Parathyroid adenoma (tissue), 2 donors: ENCODE data around the gene DOCK4.

Experiments used
- H2AFZ ChIP-seq: fragments of 300-600 bp; sonication (generic); one replicate; pipeline ENCODE4 v1.7.0; 2017; ENCODE audit warnings: antibody characterized with exemption, mild to moderate bottlenecking
- H3K27ac ChIP-seq: fragments of 300-600 bp; sonication (generic); one replicate; pipeline ENCODE4 v1.7.0; 2017
- H3K27me3 ChIP-seq: fragments of 300-600 bp; sonication (generic); one replicate; pipeline ENCODE4 v1.7.0; 2017; ENCODE audit warnings: low read length; ENCODE audit not compliant: control insufficient read depth, insufficient read depth
- H3K36me3 ChIP-seq: fragments of 300-600 bp; sonication (generic); one replicate; pipeline ENCODE4 v1.7.0; 2017; ENCODE audit warnings: low read length; ENCODE audit not compliant: control insufficient read depth, insufficient read depth
- H3K4me1 ChIP-seq: fragments of 300-600 bp; sonication (generic); one replicate; pipeline ENCODE4 v1.7.0; 2017; ENCODE audit warnings: control low read depth
- H3K4me2 ChIP-seq: fragments of 300-600 bp; sonication (generic); one replicate; pipeline ENCODE4 v1.7.0; 2017; ENCODE audit warnings: low read length
- H3K4me3 ChIP-seq: fragments of 300-600 bp; sonication (generic); one replicate; pipeline ENCODE4 v1.7.0; 2017; ENCODE audit warnings: low read depth, low read length
- H3K79me2 ChIP-seq: fragments of 300-600 bp; sonication (generic); one replicate; pipeline ENCODE4 v1.7.0; 2017; ENCODE audit warnings: control low read depth
- H3K9ac ChIP-seq: fragments of 300-600 bp; sonication (generic); one replicate; pipeline ENCODE4 v1.7.0; 2017; ENCODE audit warnings: mild to moderate bottlenecking
- H3K9me3 ChIP-seq: fragments of 300-600 bp; sonication (generic); one replicate; pipeline ENCODE4 v1.7.0; 2017; ENCODE audit warnings: low read length; ENCODE audit not compliant: control insufficient read depth
- TF ChIP-seq, protein P1 (sequence below): fragments of 300-600 bp; sonication (generic); IDR thresholded peaks from one replicate; pipeline ENCODE4 v1.7.0; 2017; ENCODE audit warnings: antibody characterized with exemption, mild to moderate bottlenecking
- donor health status: primary hyperparathyroidism.

Gene DOCK4

DNA sequence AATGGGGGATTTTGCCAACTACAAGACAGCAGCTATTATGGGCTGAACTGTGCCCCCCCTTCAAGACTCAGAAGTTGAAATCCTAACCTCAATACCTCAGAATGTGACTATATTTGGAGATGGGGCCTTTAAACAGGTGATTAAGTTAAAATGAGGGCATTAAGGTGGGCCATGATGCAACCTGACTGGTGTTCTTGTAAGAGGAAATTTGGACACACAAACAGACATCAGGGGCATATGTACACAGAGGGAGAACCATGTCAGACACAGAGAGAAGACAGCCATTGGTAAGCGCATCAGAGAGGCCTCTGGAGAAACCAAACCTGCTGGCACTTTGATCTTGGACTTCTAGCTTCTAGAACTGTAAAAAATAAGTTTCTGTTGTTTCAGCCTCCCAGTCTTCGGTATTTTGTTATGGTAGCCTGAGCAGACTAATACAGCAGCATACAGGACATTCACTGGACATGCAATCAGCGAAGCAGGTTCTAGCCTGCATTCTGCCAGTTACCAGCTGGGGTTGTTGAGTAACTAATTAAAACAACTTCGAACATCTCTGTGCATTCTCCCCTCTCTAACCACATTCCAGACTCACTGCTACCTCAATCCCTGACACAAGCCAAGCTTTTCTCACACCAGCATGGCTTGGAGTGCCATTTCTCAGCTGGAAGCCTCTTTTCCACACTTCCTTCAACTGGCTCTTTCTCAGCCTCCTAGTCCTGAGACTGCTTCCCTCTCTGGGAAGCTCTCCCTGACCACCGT is 141.4 kb downstream of the DOCK4 start:
- Histone ChIP-seq H3K79me2 (no peaks in the 10 kb centered on the region), H3K9me3 (no peaks in the 10 kb centered on the region), H3K9ac (no peak overlapping the region), H3K4me3 (no peak overlapping the region), H3K27me3 (no peaks in the 10 kb centered on the region), H3K27ac (no peak overlapping the region), H3K36me3 (no peaks in the 10 kb centered on the region), H3K4me1 (no peaks in the 10 kb centered on the region), H3K4me2 (no peak overlapping the region), H2AFZ (no peak overlapping the region)
- TF ChIP-seq, protein P1, sequence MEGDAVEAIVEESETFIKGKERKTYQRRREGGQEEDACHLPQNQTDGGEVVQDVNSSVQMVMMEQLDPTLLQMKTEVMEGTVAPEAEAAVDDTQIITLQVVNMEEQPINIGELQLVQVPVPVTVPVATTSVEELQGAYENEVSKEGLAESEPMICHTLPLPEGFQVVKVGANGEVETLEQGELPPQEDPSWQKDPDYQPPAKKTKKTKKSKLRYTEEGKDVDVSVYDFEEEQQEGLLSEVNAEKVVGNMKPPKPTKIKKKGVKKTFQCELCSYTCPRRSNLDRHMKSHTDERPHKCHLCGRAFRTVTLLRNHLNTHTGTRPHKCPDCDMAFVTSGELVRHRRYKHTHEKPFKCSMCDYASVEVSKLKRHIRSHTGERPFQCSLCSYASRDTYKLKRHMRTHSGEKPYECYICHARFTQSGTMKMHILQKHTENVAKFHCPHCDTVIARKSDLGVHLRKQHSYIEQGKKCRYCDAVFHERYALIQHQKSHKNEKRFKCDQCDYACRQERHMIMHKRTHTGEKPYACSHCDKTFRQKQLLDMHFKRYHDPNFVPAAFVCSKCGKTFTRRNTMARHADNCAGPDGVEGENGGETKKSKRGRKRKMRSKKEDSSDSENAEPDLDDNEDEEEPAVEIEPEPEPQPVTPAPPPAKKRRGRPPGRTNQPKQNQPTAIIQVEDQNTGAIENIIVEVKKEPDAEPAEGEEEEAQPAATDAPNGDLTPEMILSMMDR = no peak

DNA sequence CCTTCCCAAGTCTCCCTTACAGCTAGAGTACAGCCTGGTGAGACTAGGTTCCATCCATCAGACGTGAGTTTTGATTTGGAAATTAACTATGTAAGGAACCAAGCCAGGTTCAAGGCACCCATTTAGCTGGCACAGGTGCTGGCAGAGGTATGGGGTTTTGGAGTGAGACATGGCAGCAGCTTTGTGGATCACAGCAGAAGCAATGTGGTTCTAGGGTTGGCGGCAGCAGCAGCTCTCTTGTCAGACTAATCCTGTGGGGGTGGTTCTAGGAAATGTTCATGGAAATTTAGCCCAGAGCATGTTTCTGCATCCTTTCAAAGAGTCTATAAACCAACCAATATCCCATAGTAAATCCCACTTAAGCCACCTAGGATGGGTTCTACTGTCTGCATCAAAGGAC is 142.2 kb downstream of the DOCK4 start:
- H3K27ac ChIP-seq = no peak overlapping the region
- H3K9me3 ChIP-seq = no peaks in the 10 kb centered on the region
- H3K4me1 ChIP-seq = no peaks in the 10 kb centered on the region
- H3K36me3 ChIP-seq = no peaks in the 10 kb centered on the region
- TF ChIP-seq, protein P1 = no peak
- H3K4me3 ChIP-seq = no peak overlapping the region
- no peaks in the 10 kb centered on the region for H3K79me2 ChIP-seq
- no peak overlapping the region for H3K4me2 ChIP-seq
- H3K27me3 ChIP-seq = no peaks in the 10 kb centered on the region
- H3K9ac ChIP-seq = no peak overlapping the region
- H2AFZ ChIP-seq = no peak overlapping the region

DNA sequence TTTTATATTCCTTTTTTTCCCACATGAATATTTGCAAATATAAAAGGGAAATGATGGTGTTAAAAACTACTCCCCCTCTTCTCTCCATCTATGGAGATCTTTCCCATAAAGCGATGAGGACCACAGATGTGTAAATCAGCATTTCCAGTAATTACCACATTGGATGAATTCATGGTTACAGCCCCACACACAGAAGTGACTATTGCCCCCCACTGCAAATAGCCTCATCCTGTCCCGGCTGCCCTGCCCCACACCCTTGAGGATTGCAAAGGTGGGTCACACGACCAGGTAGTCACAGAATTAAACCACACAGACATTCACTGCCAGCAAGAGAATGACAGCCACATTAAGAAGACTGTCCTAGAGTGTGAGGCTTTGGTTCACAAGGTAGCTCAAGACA is 145.1 kb downstream of the DOCK4 start:
- H3K4me1 ChIP-seq = no peaks in the 10 kb centered on the region
- no peaks in the 10 kb centered on the region for H3K79me2 ChIP-seq
- no peaks in the 10 kb centered on the region for H3K27me3 ChIP-seq
- H3K27ac ChIP-seq = no peak overlapping the region
- H3K4me3 ChIP-seq = no peak overlapping the region
- no peak overlapping the region for H2AFZ ChIP-seq
- no peak overlapping the region for H3K9ac ChIP-seq
- TF ChIP-seq, protein P1 = no peak
- H3K9me3 ChIP-seq = no peaks in the 10 kb centered on the region
- H3K36me3 ChIP-seq = no peaks in the 10 kb centered on the region
- H3K4me2 ChIP-seq = no peak overlapping the region

DNA sequence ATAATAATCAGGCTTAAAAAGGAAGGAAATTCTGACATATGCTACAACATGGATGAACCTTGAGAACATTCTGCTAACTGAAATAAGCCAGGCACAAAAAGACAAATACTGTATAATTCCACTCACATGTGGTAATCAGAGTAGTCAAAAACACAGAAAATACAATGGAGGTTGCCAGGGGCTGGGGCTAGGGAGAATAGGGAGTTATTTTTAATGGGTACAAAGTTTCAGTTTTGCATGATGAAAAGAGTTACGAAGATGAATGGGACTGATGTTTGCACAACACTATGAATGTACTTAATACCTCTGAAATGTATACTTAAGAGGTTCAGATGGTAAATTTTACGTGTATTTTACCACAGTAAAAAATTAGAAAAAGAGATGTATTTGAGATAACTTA is 145.6 kb downstream of the DOCK4 start:
- Histone ChIP-seq H3K9ac (no peak overlapping the region), H3K27ac (no peak overlapping the region), H3K9me3 (no peaks in the 10 kb centered on the region), H3K4me3 (no peak overlapping the region), H2AFZ (no peak overlapping the region), H3K4me2 (no peak overlapping the region), H3K4me1 (no peaks in the 10 kb centered on the region), H3K27me3 (no peaks in the 10 kb centered on the region), H3K79me2 (no peaks in the 10 kb centered on the region), H3K36me3 (no peaks in the 10 kb centered on the region)
- TF ChIP-seq, protein P1 = no peak

DNA sequence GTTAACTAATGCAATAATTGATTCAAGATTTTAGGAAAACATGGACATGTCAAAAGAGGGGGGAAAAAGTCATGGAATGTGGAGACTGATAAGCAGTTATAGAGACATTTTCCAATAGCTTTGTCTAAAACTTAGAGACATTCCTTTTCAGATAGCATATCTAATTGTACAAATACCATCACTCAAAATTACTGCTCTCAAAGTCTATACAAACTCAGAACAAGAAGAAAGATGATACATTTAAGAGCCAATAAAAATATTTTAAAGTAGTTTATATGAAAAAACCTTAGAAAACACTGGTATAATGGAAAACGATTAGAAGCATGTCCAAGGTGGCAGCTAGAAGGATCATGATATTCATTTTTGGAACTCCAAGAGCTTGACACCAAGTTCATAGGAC is 146.5 kb downstream of the DOCK4 start:
- Histone ChIP-seq H3K4me2 (no peak overlapping the region), H3K36me3 (no peaks in the 10 kb centered on the region)
- TF ChIP-seq, protein P1 = no peak

More for the DNA sequence above, 146.5 kb downstream of the DOCK4 start:
- H3K9me3 ChIP-seq = no peaks in the 10 kb centered on the region
- no peaks in the 10 kb centered on the region for H3K4me1 ChIP-seq
- no peak overlapping the region for H2AFZ ChIP-seq
- H3K79me2 ChIP-seq = no peaks in the 10 kb centered on the region
- H3K4me3 ChIP-seq = no peak overlapping the region
- no peak overlapping the region for H3K27ac ChIP-seq
- H3K9ac ChIP-seq = no peak overlapping the region
- no peaks in the 10 kb centered on the region for H3K27me3 ChIP-seq
